Vagina (tissue), 2 donors: ENCODE data around the gene SPTBN4.

ENCODE experiments used
- CTCF ChIP-seq, 3 experiments: fragments of 450-650 bp in 2 of 3; fragments of 200-600 bp in 1 of 3; sonication (generic) in 1 of 3; IDR thresholded peaks; one replicate each; pipeline ENCODE4 v1.5.1; 2017 to 2019; ENCODE audit warnings: antibody characterized with exemption in 3 of 3, mild to moderate bottlenecking in 2 of 3, moderate library complexity in 2 of 3
- POLR2A ChIP-seq, 2 donors: fragments of 450-650 bp; IDR thresholded peaks; one replicate each; pipeline ENCODE4 v1.6.1; 2017; ENCODE audit warnings: antibody characterized with exemption in 2 of 2, mild to moderate bottlenecking in 2 of 2, moderate library complexity in 2 of 2

GRCh38 chr19:40457953-40458596 is 8.7 kb upstream of the SPTBN4 start:
- TF ChIP-seq POLR2A (IDR thresholded peaks at IDR 0.05) = no peak
- TF ChIP-seq CTCF (IDR thresholded peaks at IDR 0.05) = no peak
